ENCODE results near the gene PTPN13.
"Not testable (repeated sequence)": the region's sequence is repeated elsewhere in the genome, so short reads cannot be mapped to it uniquely, and the experiment has no call there.

PTPN13 gene

DNA sequence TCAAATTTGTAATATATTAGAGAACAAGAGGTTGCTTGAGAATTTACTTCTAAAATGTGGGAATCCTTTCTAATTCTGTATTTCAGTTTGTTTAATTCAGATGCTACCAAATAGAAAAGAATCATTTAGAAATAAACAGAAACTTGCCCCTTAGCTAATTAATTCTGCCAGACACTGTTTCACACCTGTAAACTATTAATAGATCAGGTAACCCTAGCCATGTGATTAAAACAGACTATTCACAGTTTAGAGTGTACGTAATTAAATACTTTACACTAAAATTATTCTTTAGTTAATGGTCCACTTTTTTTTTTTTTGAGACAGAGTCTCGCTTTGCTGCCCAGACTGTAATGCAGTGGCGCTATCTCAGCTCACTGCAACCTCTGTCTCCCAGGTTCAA lies 124.0 kb downstream of the PTPN13 start:
- no peak for DNase-seq

DNA sequence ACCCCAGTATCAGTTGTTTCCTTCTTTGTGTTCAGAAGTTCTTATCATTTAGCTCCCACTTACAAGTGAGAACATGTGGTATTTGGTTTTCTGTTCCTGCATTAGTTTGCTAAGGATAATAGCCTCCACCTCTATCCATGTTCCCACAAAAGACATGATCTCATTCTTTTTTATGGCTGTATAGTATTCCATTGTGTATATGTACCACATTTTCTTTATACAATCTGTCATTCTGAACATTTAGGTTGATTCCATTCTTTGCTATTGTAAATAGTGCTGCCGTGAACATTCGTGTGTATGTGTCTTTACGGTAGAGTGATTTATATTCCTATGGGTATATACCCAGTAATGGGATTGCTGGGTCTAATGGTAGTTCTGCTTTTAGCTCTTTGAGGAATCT lies 125.0 kb downstream of the PTPN13 start:
- DNase-seq, result not testable (repeated sequence)

DNA sequence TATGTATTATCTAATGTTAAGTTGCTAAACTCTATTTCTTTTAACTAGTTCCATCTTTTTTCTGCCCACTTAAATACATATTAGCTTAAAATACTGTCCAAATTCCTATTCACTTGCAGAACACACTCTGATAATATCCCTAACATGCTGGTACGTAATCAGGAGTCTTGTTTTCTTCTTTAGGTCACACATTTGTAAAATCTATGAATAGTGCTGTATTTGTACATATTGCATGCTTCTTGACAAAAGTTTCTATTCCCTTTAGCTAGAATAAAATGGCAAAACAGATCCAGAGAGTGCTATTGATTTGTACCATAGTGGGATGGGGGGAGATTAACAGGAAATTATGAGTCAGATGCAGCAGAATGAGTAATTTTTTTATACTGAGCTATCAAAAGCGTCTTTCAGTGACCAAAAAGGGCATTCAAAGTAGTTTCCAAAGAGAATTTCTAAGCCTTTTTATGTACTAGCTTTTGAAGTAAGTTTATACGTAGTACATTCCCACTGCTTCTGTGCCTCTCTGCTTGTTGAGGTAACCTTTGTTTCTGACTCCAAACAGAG lies 126.5 kb downstream of the PTPN13 start:
- DNase-seq, result no peak

DNA sequence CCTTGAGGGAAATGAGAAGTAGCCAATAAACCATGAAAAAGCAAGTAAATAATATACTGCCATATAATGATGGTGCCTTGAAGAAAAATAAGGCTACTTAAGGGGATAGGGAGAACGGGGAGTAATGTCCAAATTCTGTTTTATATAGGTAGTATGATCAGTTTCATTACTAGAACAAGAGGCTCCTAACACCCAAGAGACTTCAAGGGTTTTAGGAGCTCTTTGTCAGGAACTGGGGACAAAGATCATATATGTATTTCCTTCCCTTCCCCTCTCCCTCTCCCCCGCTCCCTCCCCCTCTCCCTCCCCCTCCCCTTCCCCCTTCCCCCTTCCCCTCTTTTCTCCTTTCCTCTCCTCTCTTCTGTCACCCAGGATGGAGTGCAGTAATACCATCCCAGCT lies 127.3 kb downstream of the PTPN13 start:
- no peak for DNase-seq

DNA sequence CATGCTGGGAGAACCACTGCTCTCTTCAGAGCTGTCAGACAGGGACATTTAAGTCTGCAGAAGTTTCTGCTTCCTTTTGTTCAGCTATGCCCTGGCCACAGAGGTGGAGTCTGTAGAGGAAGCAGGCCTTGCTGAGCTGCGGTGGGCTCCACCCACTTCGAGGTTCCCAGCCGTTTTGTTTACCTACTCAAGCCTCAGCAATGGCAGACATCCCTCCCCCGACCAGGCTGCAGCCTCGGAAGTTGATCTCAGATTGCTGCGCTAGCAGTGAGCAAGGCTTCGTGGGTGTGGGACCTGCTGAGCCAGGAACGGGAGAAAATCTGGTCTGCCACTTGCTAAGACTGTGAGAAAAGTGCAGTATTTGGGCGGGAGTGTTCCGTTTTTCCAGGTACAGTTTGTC lies 136.2 kb downstream of the PTPN13 start:
- DNase-seq, result no peak

DNA sequence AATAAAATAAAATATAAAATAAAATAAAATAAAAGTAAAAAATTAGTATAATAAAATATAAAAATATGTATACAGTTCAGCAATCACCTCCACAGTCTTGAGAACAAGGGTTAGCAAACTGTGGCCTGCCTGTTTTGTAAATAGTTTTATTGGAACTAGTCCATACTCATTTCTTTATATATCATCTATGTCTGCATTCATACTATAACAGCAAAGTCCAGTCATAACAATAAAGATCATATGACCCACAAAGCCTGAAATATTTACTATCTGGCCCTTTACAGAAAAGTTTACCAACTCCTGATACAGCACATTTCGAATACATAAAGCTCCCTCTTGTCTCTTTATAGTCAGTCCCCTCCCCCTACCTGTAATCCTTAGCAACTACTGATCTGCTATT lies 143.1 kb downstream of the PTPN13 start:
- DNase-seq, result no peak

DNA sequence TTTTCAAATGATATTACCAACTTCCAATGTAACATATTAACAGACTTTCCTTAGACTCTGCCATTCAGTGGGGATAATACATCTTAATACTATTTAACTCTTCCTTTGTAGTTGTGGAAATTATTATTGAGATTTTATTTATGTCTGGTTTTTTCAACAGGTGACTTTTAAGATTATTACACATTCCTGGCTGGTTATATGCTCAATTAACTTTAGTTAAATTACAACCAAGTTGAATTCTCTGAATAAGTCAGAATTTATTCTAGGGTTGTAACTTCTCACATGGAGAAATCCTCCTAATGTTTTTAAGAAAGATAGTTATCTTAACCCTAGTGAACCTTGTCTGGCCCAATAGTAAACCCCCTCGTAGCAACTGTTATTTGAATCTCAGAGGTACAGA lies 147.7 kb downstream of the PTPN13 start:
- DNase-seq, result no peak

DNA sequence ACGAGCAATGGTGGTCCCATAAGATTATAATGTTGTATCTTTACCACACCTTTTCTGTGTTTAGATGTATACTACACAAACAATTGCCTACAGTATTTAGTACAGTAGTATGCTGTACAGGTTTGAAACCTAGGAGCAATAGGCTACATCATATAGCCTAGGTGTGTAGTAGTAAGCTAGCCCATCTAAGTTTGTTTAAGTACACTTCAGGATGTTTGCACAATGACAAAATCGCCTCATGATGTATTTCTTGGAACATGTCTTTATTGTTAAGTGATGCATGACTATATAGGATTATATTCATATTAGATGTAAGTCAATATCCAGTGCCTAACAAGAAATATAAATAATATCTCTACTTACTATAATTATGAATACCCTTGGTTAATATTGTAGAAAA lies 150.5 kb downstream of the PTPN13 start:
- no peak for DNase-seq

DNA sequence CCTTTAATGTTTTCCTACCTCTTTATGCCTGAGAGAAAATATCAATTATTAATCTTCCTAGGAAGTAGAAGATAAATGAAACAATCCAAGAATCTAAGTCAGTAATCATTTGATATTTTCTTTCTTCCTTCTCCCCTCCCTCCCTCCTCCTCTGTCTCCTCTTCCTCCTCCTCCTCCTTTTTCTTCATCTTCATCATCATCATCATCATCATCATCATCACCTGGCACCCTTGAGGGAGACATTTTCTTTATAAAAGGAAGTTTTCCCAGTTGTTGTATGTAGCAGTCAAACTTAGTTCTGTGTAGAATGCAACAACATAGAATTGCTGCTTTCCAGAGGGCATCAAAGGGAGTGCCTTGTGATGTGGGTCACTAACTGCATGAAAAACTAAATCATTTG lies 155.0 kb downstream of the PTPN13 start:
- DNase-seq, result no peak

DNA sequence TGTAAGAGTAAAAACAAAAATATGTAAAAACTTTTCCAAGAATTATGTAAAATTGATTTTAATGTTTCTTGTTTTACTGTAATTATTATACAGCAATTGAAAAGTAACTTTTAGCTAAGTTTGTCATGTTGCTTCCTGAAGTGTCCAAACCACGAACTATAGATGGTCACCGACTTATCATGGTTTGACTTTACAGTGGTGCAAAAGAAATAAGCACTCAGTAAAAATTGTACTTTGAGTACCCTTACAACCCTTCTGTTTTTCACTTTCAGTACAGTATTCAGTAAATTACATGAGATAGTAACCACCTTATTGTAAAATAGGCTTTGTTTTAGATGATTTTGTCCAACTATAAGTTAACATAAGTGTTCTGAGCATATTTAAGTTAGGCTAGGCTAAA lies 161.3 kb downstream of the PTPN13 start:
- no peak for DNase-seq

DNA sequence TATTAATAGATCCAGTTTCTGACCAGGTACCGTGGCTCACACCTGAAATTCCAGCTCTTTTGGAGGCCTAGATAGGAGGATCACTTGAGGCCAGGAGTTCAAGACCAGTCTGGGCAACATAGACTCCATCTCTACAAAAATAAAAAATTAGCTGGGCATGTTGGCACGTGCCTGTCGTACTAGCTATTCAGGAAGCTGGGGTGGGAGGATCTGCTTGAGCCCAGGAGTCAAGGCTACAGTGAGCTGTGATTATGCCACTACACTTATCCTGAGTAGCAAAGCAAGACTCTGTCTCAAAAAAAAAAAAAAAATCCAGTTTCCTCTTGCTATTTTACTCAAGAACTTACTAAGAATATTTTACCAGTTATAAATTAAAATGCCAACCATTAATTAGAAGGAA lies 163.4 kb downstream of the PTPN13 start:
- DNase-seq, result no peak

DNA sequence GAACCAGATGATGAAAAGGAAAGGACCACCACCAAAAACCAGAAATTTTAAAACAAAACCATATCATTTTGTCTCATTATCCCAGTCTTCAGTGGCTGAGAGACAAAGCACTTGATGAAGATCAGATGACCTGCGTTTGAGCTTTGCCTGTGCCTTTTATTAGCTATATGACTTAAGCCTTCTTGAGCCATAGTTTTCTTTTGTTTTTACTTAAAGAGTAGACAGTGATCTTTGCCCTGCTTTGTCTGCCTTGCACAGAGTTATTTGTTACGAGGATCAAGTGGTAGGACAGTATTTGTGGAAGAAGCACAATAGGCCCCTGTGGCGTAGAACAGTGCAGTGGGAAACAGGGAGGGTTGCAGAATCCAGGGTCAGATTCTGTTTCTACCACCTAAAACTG lies 165.2 kb downstream of the PTPN13 start:
- no peak for DNase-seq

DNA sequence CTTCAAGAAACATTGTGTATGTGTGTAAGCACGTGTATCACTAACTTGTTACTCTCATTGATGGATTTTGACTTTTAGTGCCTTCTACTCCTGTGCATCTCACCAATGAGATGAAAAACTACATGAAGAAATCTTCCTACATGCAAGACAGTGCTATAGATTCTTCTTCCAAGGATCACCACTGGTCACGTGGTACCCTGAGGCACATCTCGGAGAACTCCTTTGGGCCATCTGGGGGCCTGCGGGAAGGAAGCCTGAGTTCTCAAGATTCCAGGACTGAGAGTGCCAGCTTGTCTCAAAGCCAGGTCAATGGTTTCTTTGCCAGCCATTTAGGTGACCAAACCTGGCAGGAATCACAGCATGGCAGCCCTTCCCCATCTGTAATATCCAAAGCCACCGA lies 168.5 kb downstream of the PTPN13 start:
- DNase-seq, result no peak

DNA sequence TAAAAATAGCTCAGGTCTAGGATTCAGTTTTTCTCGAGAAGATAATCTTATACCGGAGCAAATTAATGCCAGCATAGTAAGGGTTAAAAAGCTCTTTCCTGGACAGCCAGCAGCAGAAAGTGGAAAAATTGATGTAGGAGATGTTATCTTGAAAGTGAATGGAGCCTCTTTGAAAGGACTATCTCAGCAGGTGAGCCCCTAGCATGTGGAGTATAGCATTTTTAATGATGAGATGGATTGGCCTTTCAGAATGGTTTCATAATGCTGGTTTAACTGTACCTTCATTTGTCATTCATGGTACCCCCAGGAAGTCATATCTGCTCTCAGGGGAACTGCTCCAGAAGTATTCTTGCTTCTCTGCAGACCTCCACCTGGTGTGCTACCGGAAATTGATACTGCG lies 175.7 kb downstream of the PTPN13 start:
- DNase-seq, result no peak

DNA sequence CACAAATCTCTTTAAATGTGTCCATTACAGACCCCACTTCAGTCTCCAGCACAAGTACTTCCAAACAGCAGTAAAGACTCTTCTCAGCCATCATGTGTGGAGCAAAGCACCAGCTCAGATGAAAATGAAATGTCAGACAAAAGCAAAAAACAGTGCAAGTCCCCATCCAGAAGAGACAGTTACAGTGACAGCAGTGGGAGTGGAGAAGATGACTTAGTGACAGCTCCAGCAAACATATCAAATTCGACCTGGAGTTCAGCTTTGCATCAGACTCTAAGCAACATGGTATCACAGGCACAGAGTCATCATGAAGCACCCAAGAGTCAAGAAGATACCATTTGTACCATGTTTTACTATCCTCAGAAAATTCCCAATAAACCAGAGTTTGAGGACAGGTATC lies 177.0 kb downstream of the PTPN13 start:
- no peak for DNase-seq

DNA sequence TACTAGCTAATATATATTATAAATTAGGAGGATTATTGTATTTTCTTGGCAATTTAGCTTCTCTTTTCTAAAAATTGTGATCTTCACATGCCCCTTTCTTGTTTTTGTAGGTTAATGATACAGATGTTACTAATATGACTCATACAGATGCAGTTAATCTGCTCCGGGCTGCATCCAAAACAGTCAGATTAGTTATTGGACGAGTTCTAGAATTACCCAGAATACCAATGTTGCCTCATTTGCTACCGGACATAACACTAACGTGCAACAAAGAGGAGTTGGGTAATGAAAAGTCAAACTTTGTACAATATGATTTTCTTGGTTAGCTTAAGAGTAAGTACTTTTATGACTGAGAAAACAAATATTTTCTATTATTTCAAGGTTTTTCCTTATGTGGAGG lies 180.9 kb downstream of the PTPN13 start:
- DNase-seq, result no peak

DNA sequence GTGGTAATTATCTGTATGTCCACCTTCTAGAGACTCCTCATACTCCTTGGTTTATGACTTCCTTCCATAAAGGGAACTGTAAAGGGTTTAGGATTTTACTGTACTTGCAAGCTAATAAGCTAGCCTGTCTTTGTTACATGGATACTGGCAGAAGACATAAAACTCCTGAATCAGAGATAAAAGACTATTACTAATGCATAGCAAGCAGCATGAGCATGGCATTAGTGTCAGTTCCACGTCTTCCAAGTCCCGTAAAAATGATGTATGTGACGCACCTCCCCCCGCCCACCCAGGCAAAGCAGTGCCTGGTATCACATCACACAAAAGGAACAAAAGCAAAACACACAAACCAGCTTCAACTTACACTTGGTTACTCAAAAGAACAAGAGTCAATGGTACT lies 184.1 kb downstream of the PTPN13 start:
- DNase-seq, result no peak

DNA sequence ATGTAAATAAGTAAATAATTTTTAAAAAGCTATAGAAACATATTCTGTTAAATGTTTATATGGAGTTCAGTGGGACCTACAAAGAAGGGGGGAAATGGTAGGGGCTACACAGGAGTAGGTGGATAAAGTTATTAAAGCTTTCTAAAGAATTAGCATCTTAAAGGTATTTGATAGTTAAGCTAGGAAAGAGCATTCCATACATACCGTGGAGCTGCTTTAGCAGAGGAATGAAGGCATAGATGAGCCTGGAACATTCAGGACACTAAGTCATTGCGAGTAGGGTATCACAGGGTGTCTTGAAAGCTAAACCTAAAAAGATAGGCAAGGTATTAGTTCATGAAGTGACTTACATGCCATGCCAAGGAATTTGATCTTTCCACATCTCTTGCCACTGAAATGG lies 194.7 kb downstream of the PTPN13 start:
- DNase-seq, result no peak

DNA sequence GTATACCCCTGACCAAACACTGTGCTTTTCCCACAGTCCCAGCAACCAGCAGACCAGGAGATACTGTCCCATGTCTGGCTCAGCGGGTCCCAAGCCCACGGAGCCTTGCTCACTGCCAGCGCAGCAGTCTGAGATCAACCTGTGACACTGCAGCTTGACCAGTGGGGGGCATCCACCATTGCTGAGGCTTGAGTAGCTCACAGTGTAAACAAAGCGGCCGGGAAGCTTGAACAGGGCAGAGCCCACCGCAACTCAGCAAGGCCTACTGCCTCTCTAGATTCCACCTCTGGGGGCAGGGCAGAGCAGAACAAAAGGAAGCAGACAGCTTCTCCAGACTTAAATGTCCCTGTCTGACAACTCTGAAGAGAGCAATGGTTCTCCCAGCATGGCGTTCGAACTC lies 197.0 kb downstream of the PTPN13 start:
- DNase-seq, result no peak

DNA sequence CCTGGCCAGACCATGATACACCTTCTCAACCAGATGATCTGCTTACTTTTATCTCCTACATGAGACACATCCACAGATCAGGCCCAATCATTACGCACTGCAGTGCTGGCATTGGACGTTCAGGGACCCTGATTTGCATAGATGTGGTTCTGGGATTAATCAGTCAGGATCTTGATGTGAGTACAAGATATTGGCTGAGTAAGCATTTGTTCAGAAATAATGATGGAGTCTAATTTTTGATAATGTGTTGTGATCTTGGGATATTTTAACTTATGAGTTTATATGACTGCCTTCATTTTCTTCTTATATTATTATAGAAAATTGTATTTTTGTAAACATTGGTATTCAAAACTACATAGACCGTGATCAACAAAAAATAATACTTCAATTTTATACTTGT lies 215.7 kb downstream of the PTPN13 start:
- no peak for DNase-seq

DNA sequence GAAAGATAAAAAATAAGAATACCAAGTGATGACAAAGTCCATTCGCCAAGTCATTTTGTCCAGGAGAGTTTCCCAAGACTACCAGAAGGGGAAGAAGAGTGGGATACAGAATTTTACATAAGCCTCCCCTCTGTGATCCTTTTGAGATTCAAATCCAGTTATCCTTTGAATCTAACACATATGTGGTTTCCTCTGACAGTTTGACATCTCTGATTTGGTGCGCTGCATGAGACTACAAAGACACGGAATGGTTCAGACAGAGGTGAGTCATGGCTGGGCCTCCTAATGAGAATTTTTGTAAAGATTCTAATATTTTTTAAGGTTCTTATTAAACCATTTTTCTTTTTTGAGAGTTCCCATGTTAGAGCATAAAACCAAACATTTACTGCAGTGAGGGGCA lies 216.7 kb downstream of the PTPN13 start:
- DNase-seq, result no peak

DNA sequence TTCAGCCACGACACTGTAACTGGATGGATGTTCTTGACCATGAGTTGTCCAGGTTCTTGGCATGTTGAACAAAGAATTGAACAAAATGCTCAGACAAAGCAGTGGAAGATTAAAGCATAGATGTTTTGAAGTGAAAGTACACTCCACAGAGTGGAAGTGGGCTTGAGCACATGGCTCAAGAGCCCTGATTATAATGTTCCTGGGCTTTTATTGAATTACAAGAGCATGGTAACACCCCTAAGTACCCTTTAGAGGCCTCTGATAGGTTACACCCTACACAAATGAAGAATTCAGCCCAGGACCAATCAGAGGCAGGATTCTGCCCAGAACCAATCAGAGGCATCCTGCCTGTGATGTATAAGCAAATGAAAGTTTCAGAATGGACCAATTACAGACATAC lies 221.5 kb downstream of the PTPN13 start:
- no peak for DNase-seq

DNA sequence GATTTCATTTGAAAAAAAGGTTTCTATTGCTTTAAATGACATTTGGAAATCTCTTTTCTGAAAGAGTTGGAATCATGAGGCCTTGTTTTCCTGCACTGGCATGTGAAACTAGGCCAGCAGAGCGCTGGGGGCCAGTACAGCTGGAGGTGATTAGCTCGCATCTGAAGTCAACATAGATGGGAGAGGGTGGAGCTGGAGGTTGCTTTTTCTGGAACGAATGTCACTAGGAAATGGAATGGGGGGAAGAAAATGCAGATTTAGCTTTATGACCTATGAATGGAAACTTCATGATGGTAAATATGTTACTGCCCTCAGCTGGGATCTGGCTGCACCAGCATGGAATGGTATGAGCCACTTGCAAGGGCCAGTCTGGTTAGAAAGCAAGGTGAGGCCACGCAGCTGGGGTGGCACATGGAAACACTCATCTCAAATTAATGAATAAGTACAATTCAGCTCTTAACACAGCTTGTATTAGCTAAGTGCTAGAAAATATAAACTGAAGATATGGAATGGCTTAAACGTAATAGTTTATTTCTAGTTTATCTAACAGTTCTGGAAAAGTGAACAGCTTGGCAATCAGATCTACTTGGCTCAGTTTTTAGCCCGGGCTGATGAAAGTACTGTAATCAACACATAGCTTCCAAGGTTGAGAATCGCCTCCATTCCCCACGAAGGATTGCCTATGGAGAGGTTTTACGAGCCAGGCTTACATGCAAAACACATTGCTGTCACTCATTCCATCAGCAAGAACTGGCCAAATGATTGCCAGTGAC lies 222.6 kb downstream of the PTPN13 start:
- DNase-seq, result no peak

DNA sequence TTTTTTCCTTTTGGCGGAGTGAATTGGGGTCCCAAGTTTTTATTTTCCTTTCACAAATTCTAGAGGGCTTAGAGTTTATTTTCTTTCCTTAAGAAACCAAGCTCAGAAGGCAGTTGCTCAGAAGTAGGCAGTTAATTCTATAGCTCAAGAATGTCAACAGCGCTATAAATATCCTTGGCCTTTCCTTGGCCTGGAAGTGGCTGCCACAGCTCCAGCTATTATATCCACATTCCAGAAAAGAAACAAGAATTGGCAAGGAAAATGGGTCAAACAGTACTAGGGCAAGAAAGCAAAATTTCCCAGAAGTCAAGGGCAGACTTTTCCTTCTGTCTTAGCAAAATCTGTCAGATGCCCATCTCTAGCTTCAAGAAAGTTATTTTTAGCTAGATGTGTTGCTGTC lies 224.1 kb downstream of the PTPN13 start:
- no peak for DNase-seq

DNA sequence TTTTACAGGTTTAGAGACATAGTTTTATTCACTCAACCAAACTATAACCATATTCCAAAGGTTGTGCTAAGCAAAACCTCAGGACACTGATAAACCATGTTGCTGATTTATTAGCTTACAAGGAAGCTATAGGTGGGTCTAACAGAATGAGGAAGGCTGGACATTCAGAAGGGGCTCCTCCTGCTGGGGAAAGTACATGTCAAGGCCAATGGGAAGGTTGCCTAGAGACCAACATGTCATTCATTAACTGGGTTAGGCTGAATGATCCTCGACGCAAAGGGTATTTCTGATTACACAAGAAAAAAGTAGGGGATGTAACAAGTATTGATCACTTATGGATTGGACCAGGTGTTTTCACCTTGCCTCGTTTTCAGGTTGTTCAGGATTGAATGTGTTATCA lies 224.7 kb downstream of the PTPN13 start:
- no peak for DNase-seq
